T47D (cell line): ENCODE results near the gene POPDC2.

Source experiments
- DNase-seq, 2 experiments: peaks; one replicate each; pipeline versions ENCODE4 v3.0.0 to v3.0.0-alpha.2; 2011 to 2012; ENCODE audit warnings: low read depth in 1 of 2, low spot score in 1 of 2
- JUND ChIP-seq: IDR thresholded peaks from 2 replicates; pipeline ENCODE4 v1.6.1; 2012; ENCODE audit warnings: low read depth
- in situ Hi-C: cut with HindIII; loops from 2 replicates; pipeline ENCODE4 v1.10.0; 2016; ENCODE audit warnings: low sequenced_read_pairs, low pct_unique_long_range_greater_than_20kb

POPDC2 gene

DNA sequence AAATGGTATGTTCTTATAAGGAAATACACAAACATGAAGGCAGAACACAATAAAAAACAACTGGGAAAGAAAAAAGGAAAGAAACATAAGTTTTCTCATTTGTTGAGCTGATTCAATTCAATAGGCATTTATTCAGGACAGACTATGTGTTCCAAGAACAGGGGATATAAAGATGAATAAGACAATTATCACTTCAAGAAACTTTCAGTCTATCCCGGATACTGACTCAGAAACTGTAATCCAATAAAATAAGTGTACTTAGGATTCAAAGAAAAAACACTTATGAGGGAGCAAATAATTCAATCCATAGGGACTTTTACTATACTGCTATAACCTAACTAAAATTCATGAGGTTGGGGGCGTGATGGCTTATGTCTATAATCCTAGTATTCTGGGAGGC, 3.5 kb upstream of the POPDC2 start:
- in situ Hi-C loops = no loop called here
- no peak for TF ChIP-seq JUND
- DNase-seq = no peak

DNA sequence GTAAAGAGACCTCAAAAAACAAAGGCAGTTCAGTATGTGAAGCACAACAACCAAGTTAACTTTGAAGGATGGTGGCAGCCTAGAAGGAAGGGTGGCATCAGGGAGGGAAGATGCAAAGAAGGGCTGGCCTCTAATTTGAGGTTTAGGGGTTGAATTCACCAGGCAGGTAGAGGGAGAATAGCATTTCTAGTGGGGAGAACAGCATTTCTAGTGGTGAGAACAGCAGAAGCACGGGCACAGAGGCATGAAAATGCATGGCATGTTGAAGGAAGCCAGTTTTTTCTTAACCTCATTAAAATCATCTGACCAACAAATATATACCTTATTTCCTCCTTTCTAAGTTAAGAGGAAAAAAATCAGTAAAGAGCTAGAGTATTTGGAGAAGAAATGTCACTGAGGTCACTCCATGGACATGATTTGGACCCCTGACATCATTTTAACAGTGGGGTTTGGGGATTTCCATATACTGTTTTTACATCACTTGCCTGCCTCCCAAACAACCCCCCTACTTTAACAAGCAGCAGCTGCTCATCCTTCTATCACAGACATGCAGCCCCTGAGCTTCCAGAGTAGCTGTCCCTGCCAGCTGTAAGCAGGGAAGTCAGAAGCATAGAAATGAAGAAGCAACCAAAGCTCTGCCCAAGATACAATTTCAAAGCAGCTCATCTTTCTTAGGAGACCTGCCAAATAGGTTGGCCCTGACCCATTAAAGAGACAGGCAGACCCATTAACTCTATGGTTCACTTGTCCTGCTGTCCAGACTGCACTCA, 2.4 kb upstream of the POPDC2 start:
- TF ChIP-seq JUND = no peak
- DNase-seq = peak in 1 of 2 experiments; percentile 12
- in situ Hi-C loops = no loop called here

DNA sequence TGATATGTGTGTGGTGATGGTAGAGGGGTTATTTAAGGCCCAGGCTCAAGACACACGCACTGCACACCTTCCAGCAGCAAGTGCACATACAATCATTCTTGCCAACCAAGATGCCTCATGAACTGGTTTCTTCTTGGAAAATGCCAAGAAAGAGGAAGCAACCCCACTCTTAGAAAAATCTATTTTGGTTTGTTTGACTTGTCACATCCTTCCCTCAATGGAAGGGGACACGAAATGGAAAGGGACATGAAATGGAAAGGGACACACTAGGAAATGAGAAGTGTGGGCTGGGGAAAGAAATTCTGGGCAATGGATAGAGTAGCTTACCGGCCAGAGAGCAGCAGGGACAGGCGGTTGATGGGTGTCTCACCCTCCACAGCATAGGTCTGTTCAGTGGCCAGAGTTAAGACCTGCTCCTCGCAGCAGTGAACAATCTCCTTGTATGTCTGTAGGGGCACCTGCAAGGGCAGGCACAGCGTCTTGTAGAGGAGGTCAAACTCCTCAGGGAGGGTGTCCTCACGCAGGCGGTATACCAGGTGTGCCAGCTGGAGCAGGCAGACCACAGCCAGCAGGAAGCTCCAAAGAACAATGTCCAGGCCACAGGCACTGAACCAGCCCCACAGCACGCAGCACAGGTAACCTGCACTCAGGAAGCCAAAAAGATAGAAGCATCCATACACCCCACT, 640 bp downstream of the POPDC2 start:
- no peak for TF ChIP-seq JUND
- in situ Hi-C loops = no loop called here
- DNase-seq = no peak

DNA sequence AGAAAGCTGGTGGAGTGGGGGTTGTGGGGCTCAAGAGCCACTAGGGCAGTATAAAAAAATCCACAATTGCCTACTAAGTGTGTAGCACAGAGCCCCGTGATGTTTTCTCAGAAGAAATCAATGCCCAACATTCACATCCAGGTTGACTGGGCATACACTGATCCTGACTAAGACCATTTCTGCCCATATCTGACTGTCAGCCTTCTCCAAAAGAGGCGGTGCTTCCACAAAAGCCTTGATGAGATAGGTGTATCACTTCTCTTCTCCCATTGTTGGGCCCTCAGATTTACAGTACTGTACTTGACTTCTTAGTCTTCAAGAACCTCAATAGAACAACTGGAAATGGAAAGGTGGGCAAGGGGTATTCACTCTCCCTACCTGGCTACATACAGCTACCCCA, 1.4 kb downstream of the POPDC2 start:
- in situ Hi-C loops = no loop called here
- no peak for DNase-seq
- no peak for TF ChIP-seq JUND

DNA sequence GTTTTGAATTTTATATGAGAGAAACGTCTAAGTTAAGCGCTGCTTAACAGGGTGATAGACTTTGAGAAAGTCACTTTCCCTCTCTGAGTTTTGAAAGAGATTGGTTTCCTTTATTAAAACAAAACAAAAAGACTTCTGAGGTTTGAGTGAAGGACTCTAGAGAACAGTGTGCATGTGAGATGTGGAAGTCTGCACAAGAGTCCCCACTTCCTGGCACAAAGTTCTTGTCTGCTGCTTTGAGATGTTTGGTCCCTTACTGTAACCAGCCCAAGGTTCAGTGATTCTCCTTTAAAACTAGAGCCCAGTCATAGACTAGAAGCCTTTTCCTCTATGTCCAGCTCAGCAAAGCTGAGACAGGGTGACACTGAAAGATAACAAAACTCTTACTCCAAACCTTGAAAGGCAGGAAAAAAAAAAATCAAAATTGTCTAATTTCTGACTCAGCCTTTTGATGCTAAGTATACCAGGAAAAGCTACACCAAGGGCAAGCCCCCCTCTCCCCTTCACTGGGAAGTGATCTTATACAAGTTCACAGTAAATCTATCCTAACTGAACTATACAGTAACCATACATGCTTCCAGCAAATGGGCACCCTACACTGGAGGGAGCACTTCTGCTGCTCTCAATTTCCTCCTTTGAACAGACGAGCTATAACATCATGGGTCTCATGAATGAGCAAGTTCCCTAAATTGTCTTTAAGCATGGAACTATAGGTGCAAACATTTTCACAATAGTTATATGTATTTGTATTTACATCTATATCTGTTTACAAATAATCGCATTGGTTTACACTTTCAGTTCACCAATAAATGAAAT, 2.3 kb downstream of the POPDC2 start:
- in situ Hi-C loops = no loop called here
- no peak for TF ChIP-seq JUND

DNA sequence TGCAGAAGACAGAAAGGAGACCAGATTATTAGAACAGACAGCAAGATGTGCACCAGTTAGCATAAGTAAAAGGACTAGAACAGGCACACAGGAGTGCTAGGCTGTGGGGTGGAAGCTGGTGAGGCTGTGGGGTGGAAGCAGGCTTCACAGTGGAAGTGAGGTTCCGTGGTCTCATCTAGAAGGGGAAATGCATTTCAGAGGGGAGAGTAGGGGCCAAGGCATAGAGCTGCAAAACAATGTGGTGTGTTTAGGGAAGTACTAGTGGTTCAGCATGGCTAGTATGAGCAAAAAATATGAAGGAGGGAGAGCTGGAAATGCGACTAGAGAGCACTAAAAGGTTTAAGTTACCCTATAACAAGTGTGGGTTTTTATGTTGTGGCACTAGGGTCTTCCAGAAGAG, 6.5 kb downstream of the POPDC2 start:
- no peak for DNase-seq
- in situ Hi-C loops = no loop called here
- no peak for TF ChIP-seq JUND

More for the DNA sequence above, 2.3 kb downstream of the POPDC2 start:
- no peak for DNase-seq

DNA sequence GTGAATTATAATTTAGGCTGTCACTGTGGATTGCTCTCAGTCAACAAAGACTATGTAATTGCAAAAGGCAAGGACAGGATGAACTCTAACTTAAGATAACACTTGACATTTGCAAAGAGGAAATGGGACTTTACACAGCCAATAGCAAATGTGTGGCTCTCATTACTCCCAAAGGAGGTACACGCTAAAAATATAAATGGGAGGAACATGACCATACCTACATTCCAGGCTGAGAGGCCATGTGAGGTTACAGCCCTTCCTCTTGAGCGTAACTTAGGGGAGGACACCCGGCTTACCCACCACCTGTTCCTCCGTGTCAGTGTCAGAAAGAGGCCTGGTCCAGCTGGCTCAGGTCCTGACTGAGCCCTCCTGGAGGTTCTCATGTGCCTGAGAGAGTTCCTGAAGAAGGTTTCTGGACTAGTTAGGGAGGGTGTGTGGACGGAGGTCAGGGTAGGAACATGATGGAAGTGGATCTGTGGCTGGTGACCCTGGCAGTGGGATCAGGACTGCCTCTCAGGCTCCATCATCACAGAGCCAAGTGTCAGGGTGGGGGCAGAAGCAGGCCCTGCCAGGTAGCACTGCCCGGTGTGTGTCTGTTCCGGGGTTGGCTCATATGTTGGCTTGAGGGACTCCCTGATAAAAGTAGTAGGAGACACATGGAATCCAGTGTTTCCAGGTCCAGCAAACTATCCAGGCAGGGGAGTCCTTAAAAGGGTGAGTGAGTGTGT, 7.9 kb downstream of the POPDC2 start:
- no peak for DNase-seq
- in situ Hi-C loops = no loop called here
- TF ChIP-seq JUND = no peak

DNA sequence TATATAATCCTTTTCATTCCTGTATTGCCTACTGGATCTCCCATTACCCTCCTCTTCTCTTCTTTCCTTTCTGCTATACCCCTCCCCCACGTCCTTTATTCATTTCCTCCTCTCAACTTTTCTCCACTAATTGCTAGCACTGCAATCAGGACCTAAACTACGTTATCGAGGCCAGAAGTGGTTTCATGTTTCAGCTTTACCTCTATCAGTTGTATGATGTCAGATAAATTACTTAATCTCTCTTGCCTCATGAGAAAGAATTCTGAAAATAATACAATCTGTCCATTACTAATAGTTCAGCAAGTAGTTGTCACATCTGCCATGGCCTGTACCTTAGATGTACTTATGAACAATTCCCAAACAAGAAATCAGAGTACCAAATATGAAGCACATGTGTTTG, 10.6 kb downstream of the POPDC2 start:
- in situ Hi-C loops = no loop called here
- TF ChIP-seq JUND = no peak
- DNase-seq = no peak

DNA sequence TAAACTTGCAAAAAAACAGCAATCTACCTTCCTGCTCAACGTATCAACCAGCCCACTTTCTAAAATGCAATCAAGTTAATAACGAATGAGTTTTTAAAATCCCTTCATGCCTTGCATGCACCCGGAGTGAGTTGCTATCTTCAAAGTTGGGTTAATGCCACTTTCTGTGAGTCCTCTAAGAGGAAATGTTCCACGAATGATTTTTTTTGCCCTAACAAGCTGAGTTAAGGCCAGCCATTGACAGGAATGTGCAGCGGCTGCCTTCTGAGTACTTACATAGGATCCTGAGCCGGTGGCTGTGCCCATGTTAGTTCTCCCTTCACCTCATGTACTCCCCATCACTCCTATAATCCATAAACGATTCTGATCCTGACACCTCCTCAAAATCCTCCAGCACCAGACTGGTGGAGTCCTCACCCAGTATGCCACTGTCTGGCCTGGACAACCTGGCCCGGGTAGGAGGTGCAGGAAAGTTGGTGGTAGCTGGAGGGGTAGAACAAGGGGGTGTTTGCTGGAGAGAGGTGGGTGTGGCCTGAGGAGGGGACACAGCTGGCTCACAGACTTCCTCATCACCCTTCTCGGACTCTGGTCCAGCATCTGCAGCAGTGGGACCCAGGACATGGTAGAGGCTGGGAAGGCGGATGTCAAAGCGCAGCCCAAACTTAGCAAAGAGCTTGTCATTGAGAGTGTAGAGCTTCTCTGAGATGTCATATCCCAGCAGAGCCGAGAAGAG, 12.4 kb downstream of the POPDC2 start:
- TF ChIP-seq JUND = no peak
- no peak for DNase-seq
- in situ Hi-C loops = no loop called here

DNA sequence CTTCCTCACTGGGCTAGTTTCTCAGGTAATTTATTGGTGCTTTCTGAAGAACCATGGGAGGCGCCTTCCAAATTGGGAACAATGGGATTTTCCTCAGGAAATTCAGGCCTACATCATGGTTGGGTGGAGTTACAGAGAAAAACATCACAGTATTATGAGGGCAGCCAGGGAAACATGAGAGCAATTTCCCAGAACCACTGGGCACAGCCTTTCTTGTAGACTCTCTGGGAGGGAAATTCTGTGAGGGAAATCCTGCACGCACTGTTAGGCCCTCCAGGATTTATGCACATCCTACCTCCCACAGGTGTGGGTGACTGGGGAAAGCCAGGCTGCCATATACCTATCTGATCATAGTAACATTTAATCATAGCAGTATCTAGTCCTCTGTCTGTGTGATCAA, 13.2 kb downstream of the POPDC2 start:
- no peak for DNase-seq
- in situ Hi-C loops = no loop called here
- no peak for TF ChIP-seq JUND

DNA sequence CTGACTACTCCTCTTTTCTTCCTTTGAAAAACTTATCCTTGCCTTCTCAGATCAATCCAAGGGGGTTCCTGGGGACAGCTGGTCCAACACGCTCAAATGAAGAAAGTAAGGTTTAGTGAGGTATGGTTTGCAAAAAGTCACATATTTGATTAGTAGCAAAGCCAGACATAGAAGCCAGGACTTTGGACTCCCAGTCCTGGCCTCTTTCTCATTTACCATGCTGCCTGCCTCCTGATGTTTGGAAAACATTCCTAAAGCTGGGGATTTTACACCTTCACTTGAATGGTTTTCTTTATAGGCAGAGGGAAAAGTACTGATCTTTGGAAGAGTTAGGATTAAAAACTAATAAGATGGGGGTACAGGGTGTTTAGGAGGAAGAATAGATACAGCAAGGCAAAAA, 14.6 kb downstream of the POPDC2 start:
- in situ Hi-C loops = no loop called here
- no peak for DNase-seq
- TF ChIP-seq JUND = no peak

DNA sequence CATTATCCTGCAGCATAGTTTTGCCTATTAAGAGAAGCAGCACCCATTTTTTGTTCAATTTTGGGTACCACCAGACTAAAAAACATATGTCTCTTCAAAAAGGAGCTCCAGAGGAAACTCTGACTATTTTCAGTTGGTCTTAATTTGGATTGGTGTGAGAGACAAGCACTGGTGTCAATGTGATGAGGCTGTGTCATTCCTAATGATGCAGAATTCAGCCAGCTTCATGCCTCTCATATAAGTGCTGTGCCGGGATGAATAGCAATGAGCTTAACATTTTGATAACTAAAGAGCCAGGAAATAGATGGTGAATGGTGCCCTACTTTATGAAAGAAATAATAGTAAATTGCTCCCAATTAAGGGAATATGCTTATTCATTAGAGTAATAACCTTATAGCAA, 15.9 kb downstream of the POPDC2 start:
- in situ Hi-C loops = no loop called here
- DNase-seq = no peak
- TF ChIP-seq JUND = no peak
